DOHH2 (cell line): ENCODE results near the gene NSMCE1.

ENCODE experiments used
- H3F3A ChIP-seq: fragments of 200-600 bp; sonication (generic), shearing (Covaris generic); 2 replicates; pipeline ENCODE4 v1.6.0; 2016; ENCODE audit warnings: antibody characterized with exemption, mild to moderate bottlenecking; ENCODE audit not compliant: control insufficient read depth, insufficient read depth
- H3K27ac ChIP-seq: fragments of 200-600 bp; sonication (generic); 2 replicates; pipeline ENCODE4 v1.5.1; 2014; ENCODE audit warnings: low read depth, mild to moderate bottlenecking, low read length, moderate library complexity
- H3K27me3 ChIP-seq: fragments of 200-600 bp; sonication (generic); 2 replicates; pipeline ENCODE4 v1.6.1; 2014; ENCODE audit warnings: mild to moderate bottlenecking, low read length, mixed read lengths; ENCODE audit not compliant: control insufficient read depth
- H3K36me3 ChIP-seq: fragments of 200-600 bp; sonication (generic); 2 replicates; pipeline ENCODE4 v1.6.1; 2014; ENCODE audit warnings: mild to moderate bottlenecking, low read length, moderate library complexity, mixed read lengths; ENCODE audit not compliant: control insufficient read depth
- H3K4me1 ChIP-seq: fragments of 200-600 bp; sonication (generic); 2 replicates; pipeline ENCODE4 v1.6.1; 2014; ENCODE audit warnings: mild to moderate bottlenecking, low read length, mixed read lengths; ENCODE audit not compliant: control insufficient read depth
- H3K4me2 ChIP-seq: fragments of 200-600 bp; sonication (generic); 2 replicates; pipeline ENCODE4 v1.6.0; 2014; ENCODE audit warnings: mild to moderate bottlenecking, low read length, moderate library complexity
- H3K4me3 ChIP-seq: fragments of 200-600 bp; sonication (generic); 2 replicates; pipeline ENCODE4 v1.5.1; 2014; ENCODE audit warnings: mild to moderate bottlenecking, low read length, mixed read lengths
- H3K79me2 ChIP-seq: fragments of 200-600 bp; sonication (generic); 2 replicates; pipeline ENCODE4 v1.6.1; 2014; ENCODE audit warnings: mild to moderate bottlenecking, low read length, mixed read lengths; ENCODE audit not compliant: control insufficient read depth
- H3K9me2 ChIP-seq: fragments of 200-600 bp; sonication (generic); replicated peaks from 2 replicates; pipeline ENCODE4 v1.6.1; 2014; ENCODE audit warnings: mild to moderate bottlenecking, low read length, mixed read lengths; ENCODE audit not compliant: control insufficient read depth
- H3K9me3 ChIP-seq: fragments of 200-600 bp; sonication (generic); 2 replicates; pipeline ENCODE4 v1.6.1; 2014; ENCODE audit warnings: antibody characterized with exemption, low read length, mixed read lengths; ENCODE audit not compliant: control insufficient read depth, insufficient read depth
- H4K20me1 ChIP-seq: fragments of 200-600 bp; sonication (generic); 2 replicates; pipeline ENCODE4 v1.6.0; 2014; ENCODE audit warnings: low read depth, mild to moderate bottlenecking, antibody characterized with exemption, low read length, moderate library complexity; ENCODE audit not compliant: control insufficient read depth, insufficient read depth
- CTCF ChIP-seq: fragments of 200-600 bp; sonication (generic); IDR thresholded peaks from one replicate; pipeline ENCODE4 v1.5.1; 2014; ENCODE audit warnings: antibody characterized with exemption, mild to moderate bottlenecking, low read depth, low read length; ENCODE audit not compliant: poor library complexity, severe bottlenecking
- EZH2phosphoT487 ChIP-seq: fragments of 200-600 bp; sonication (generic); IDR thresholded peaks from 2 replicates; pipeline ENCODE4 v1.6.1; 2017; ENCODE audit warnings: borderline replicate concordance, mild to moderate bottlenecking, antibody characterized with exemption, low read length, moderate library complexity, mixed read lengths

The NSMCE1 gene

GRCh38 chr16:27181019-27181790 lies 87.4 kb downstream of the NSMCE1 start:
- no peak for TF ChIP-seq EZH2phosphoT487
- peak; percentile 23 for TF ChIP-seq CTCF

GRCh38 chr16:27179500-27180072 lies 89.0 kb downstream of the NSMCE1 start:
- TF ChIP-seq EZH2phosphoT487 (no peak), CTCF (peak; percentile 99)
- H3K4me2 ChIP-seq, result peak overlapping the region; percentile 37
- peaks cover 35% of the 10 kb centered on the region for H3K4me1 ChIP-seq

More at GRCh38 chr16:27181019-27181790, 87.4 kb downstream of the NSMCE1 start:
- H3K4me1 ChIP-seq, result peaks cover 21% of the 10 kb centered on the region
- no peak overlapping the region for H3K4me3 ChIP-seq
- no peak overlapping the region for H3K27ac ChIP-seq
- H3K9me3 ChIP-seq, result no peaks in the 10 kb centered on the region
- no peak overlapping the region for H3K4me2 ChIP-seq
- no peaks in the 10 kb centered on the region for H3F3A ChIP-seq
- H3K79me2 ChIP-seq, result no peaks in the 10 kb centered on the region
- H3K27me3 ChIP-seq, result peaks cover 3% of the 10 kb centered on the region; the same call in 1 of the 2 replicates
- no peaks in the 10 kb centered on the region for H3K36me3 ChIP-seq
- no peaks in the 10 kb centered on the region for H4K20me1 ChIP-seq
- H3K9me2 ChIP-seq, result no peaks in the 10 kb centered on the region

GRCh38 chr16:27177031-27177774 lies 91.4 kb downstream of the NSMCE1 start:
- no peaks in the 10 kb centered on the region for H3K9me3 ChIP-seq
- H3K4me1 ChIP-seq, result peaks cover 54% of the 10 kb centered on the region
- no peak overlapping the region for H3K27ac ChIP-seq
- no peaks in the 10 kb centered on the region for H3K9me2 ChIP-seq
- H3K79me2 ChIP-seq, result no peaks in the 10 kb centered on the region
- no peak overlapping the region for H3K4me3 ChIP-seq
- no peaks in the 10 kb centered on the region; the same call in 1 of the 2 replicates for H3K27me3 ChIP-seq
- H4K20me1 ChIP-seq, result no peaks in the 10 kb centered on the region
- H3F3A ChIP-seq, result 0 out of 2 replicates have a peak, but pooled peaks cover 2% of the 10 kb centered on the region
- no peak overlapping the region for H3K4me2 ChIP-seq
- no peak for TF ChIP-seq CTCF
- no peak for TF ChIP-seq EZH2phosphoT487
- no peaks in the 10 kb centered on the region for H3K36me3 ChIP-seq

More at GRCh38 chr16:27179500-27180072, 89.0 kb downstream of the NSMCE1 start:
- no peaks in the 10 kb centered on the region for H3K79me2 ChIP-seq
- no peaks in the 10 kb centered on the region for H3F3A ChIP-seq
- H3K36me3 ChIP-seq, result no peaks in the 10 kb centered on the region
- H3K4me3 ChIP-seq, result no peak overlapping the region
- no peaks in the 10 kb centered on the region for H4K20me1 ChIP-seq
- peaks cover 3% of the 10 kb centered on the region; the same call in 1 of the 2 replicates for H3K27me3 ChIP-seq
- no peaks in the 10 kb centered on the region for H3K9me2 ChIP-seq
- no peak overlapping the region for H3K27ac ChIP-seq
- H3K9me3 ChIP-seq, result no peaks in the 10 kb centered on the region
